ENCODE results near the gene GABRG2.

The GABRG2 gene

GRCh38 chr5:162189719-162190118 is 122.1 kb downstream of the GABRG2 start:
- no peak for FAIRE-seq
- no peak for DNase-seq (ENCODE audit: low spot score)

DNA sequence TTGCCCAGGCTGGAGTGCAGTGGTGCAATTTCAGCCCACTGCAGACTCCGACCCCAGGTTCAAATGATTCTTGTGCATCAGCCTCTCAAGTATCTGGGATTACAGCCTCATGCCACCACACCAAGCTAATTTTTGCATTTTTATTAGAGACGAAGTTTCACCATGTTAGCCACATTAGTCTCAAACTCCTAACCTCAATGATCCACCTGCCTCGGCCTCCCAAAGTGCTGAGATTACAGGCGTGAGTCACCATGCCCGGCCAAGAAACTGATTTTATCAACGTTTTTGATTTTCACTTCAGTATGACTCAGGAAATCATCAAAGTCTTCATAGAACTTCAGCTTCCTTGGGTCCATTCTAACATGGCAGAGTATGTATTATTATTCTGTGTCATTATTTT is 125.4 kb downstream of the GABRG2 start:
- FAIRE-seq (no peak), DNase-seq (ENCODE audit: low spot score) (no peak)

DNA sequence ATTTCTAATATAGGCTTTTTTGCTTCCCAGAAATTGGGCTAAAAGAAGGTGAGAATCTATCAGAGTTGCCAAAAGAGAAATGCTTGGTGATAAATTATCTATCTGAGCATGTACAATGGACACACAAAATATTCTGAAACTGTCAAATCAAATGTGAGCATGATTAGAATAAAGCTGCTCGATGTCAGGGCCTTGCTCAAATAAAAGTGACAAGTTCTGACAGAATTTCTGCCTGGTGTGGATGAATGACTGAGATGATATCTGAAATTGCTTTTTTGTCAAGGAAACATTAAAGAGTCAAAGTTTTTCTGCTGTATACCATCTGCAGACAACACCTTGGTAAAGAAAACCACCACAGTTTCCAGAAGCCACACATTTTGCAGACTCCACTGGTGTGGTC is 128.8 kb downstream of the GABRG2 start:
- no peak for DNase-seq (ENCODE audit: low spot score)
- FAIRE-seq: no peak

- DNase-seq (ENCODE audit: low spot score) (no peak), FAIRE-seq (no peak)
Measured at GRCh38 chr5:162202285-162202880, 134.8 kb downstream of the GABRG2 start.
